ENCODE measurements around the gene MEGF10. TPM values are rescaled to one million over a fixed set of nuclear protein-coding genes. Genes with fewer than 3 reads are reported as not detected.

Gene MEGF10
- total and polyA plus RNA-seq, 10 of the 15 experiments (the other 5 are each of a cell fraction or from before 2014, with no cell fraction given) = 0.03 to 0.21 (median 0.05) TPM; not detected in 5

DNA sequence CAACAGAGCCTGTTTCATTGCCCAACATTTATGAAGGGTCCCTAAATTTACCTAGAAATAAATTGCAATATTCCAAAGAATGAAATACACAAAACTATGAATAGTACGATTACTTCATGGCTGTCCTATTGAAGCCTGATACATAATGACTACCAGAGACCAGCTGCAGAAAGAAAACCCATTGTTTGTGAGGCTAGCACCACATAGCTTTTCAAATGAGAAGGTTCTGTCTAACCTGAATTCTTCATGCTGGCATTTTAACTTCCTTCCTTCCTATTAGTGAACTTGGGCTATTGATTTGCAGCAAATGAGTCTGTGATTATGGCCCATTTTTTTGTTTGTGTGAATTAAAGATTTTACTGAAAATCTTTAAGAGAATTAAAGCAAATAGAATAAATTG lies 47.3 kb downstream of the MEGF10 start:
- BruUV-seq (replicated peaks) = no TSS peak
- ChIA-PET SMC1A (ENCODE audit: uncharacterized antibody, unreplicated experiment) (no interaction called here), POLR2A (no interaction called here), CTCF (interaction anchor here (1.6 kb wide), 1 partner anchor 23 kb away, joined by 5 read pairs; no protein-coding TSS in a partner anchor), RAD21 (ENCODE audit: unreplicated experiment) (no interaction called here)
- peaks cover 0 to 3% of the 10 kb centered on the region in 2 experiments; a peak in 1 of 4 replicates for H3K27me3 ChIP-seq (replicated peaks in 1 of 2; ENCODE audit: control insufficient read depth in 2 of 2, insufficient read depth in 2 of 2, low read length in 1 of 2)
- H3K4me3 ChIP-seq = no peak overlapping the region
- no peak overlapping the region for H3K27ac ChIP-seq (ENCODE audit: control insufficient read depth, insufficient read depth)
- in situ Hi-C loops (cut with MboI) = no loop called here
- H3K4me1 ChIP-seq (ENCODE audit: control insufficient read depth, insufficient read depth, low read length) = no peaks in the 10 kb centered on the region
- intact Hi-C loops (cut with micrococcal nuclease; ENCODE audit: unreplicated experiment) = no loop called here
- H3K9ac ChIP-seq (ENCODE audit: control insufficient read depth, insufficient read depth, low read length) = no peak overlapping the region
- H4K20me1 ChIP-seq (ENCODE audit: control insufficient read depth, insufficient read depth) = no peaks in the 10 kb centered on the region
- 0% methylated on average over 1 of the region's 1 CpG for WGBS (ENCODE audit: insufficient coverage, insufficient replicate concordance, low lambda C conversion rate, missing lambda C conversion rate)
- DNase-seq (ENCODE audit: low read depth, low spot score) (no peak), ATAC-seq (no peak), FAIRE-seq (no peak)
- H3K79me2 ChIP-seq (ENCODE audit: control insufficient read depth, insufficient read depth, low read length) = no peaks in the 10 kb centered on the region
- H3K9me3 ChIP-seq (replicated peaks; ENCODE audit: control insufficient read depth, insufficient read depth, low read length) = no peaks in the 10 kb centered on the region
- H2AFZ ChIP-seq (ENCODE audit: control insufficient read depth, low read depth, low read length) = no peak overlapping the region
- no peaks in the 10 kb centered on the region for H3K36me3 ChIP-seq (ENCODE audit: control insufficient read depth in 2 of 2, insufficient read depth in 2 of 2, low read length in 1 of 2)
- H3K4me2 ChIP-seq (ENCODE audit: control insufficient read depth, insufficient read depth) = no peak overlapping the region
- TF ChIP-seq SMAD5 (IDR thresholded peaks at IDR 0.05; ENCODE audit: low read depth) (no peak), PRDM15 (CRISPR knock-in tag; IDR thresholded peaks at IDR 0.05) (no peak), MYC (IDR thresholded peaks at IDR 0.05; ENCODE audit: insufficient read depth, insufficient read length, insufficient replicate concordance, low read length, severe bottlenecking) (no peak), CREB1 (IDR thresholded peaks at IDR 0.05; ENCODE audit: low read depth) (no peak), CBFB (IDR thresholded peaks at IDR 0.05; ENCODE audit: low read depth) (no peak), CTCF (IDR thresholded peaks at IDR 0.05 in 2 of 3, conservative IDR thresholded peaks at IDR 0.05 in 1 of 3; ENCODE audit: control insufficient read depth in 2 of 3, extremely low read depth in 1 of 3, insufficient read depth in 1 of 3, low read depth in 3 of 3, low read length in 3 of 3) (no peak), REST (IDR thresholded peaks at IDR 0.05; ENCODE audit: low read depth, low read length) (no peak), EZH2 (IDR thresholded peaks at IDR 0.05; ENCODE audit: borderline replicate concordance, control insufficient read depth, low read depth, low read length) (no peak)
- TF ChIP-seq, protein P1, sequence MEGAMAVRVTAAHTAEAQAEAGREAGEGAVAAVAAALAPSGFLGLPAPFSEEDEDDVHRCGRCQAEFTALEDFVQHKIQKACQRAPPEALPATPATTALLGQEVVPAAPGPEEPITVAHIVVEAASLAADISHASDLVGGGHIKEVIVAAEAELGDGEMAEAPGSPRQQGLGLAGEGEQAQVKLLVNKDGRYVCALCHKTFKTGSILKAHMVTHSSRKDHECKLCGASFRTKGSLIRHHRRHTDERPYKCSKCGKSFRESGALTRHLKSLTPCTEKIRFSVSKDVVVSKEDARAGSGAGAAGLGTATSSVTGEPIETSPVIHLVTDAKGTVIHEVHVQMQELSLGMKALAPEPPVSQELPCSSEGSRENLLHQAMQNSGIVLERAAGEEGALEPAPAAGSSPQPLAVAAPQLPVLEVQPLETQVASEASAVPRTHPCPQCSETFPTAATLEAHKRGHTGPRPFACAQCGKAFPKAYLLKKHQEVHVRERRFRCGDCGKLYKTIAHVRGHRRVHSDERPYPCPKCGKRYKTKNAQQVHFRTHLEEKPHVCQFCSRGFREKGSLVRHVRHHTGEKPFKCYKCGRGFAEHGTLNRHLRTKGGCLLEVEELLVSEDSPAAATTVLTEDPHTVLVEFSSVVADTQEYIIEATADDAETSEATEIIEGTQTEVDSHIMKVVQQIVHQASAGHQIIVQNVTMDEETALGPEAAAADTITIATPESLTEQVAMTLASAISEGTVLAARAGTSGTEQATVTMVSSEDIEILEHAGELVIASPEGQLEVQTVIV (IDR thresholded peaks at IDR 0.05; ENCODE audit: borderline replicate concordance, partially characterized antibody) = no peak
